Erythroblast (primary cell): Measurements from ENCODE around the gene GATA2.

Source experiments
- GATA1 ChIP-seq: IDR thresholded peaks from 2 replicates; pipeline ENCODE4 v1.6.1; 2011; ENCODE audit warnings: low read depth, mild to moderate bottlenecking, control low read depth, low read length, moderate library complexity
- POLR2A ChIP-seq: IDR thresholded peaks from 2 replicates; pipeline ENCODE4 v1.6.1; 2011; ENCODE audit warnings: mild to moderate bottlenecking, low read length

DNA sequence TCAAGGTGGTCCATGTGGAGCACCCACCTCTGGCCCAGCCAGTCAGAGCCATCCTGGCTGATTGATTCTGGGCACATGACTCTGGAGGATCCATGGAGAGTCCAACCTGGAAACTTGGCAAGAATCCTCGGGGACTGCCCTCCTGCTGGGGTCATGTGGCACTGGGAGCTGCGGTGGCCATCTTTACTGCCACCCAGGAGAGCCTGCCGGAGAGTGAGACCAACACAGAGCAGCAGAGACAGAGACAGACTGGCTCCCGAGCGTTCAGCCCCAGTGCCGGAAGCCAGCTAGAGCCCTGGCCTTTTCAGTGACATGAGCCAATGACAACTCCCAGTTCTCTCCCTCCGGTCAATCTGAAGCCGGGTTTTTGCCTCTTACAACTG is 11.5 kb upstream of the GATA2 start:
- TF ChIP-seq POLR2A = no peak
- no peak for TF ChIP-seq GATA1
